GM12872 (cell line): ENCODE data around the gene WBP1L.

ENCODE experiments used
- TF ChIP-seq, protein P1 (sequence below): IDR thresholded peaks from 3 replicates; pipeline ENCODE4 v1.5.1; 2011; ENCODE audit warnings: low read depth, mild to moderate bottlenecking, low read length, moderate library complexity; ENCODE audit not compliant: insufficient read depth

The WBP1L gene

DNA sequence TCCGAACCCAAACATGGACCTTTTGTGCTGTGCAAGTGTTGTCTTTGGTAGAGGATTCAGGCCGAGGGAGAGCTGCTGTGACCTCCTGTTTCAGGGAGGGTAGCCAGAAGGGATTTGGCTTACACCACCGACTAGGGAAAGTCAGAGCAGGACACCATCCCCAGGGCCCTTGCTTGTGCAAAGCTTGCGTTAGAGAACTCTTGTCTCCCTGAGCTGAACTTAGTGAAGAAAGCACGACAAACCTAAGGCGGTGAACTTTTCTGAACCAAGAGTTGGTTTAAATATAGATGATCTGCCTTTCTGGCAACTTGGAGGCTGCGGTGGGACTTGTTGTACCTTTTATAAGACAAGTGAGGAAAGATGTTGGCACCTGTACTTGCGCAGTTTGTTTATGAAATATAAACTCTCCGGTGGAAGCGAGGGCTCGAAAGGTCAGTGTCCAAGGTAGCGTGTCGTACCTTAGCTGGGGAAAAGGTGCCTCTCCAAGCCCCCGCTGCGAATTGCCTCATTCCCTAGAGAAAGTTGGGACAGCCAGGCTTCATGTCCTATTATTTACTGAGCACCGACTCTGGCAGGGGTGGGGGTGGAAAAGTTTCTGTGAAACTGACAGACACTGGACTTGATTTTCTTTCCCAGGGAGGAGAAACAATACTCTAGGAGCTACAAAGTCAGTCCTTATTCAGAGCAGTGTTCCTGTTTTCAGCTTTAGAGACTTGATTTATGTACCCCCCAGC lies 31.6 kb downstream of the WBP1L start:
- TF ChIP-seq, protein P1, sequence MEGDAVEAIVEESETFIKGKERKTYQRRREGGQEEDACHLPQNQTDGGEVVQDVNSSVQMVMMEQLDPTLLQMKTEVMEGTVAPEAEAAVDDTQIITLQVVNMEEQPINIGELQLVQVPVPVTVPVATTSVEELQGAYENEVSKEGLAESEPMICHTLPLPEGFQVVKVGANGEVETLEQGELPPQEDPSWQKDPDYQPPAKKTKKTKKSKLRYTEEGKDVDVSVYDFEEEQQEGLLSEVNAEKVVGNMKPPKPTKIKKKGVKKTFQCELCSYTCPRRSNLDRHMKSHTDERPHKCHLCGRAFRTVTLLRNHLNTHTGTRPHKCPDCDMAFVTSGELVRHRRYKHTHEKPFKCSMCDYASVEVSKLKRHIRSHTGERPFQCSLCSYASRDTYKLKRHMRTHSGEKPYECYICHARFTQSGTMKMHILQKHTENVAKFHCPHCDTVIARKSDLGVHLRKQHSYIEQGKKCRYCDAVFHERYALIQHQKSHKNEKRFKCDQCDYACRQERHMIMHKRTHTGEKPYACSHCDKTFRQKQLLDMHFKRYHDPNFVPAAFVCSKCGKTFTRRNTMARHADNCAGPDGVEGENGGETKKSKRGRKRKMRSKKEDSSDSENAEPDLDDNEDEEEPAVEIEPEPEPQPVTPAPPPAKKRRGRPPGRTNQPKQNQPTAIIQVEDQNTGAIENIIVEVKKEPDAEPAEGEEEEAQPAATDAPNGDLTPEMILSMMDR: no peak

DNA sequence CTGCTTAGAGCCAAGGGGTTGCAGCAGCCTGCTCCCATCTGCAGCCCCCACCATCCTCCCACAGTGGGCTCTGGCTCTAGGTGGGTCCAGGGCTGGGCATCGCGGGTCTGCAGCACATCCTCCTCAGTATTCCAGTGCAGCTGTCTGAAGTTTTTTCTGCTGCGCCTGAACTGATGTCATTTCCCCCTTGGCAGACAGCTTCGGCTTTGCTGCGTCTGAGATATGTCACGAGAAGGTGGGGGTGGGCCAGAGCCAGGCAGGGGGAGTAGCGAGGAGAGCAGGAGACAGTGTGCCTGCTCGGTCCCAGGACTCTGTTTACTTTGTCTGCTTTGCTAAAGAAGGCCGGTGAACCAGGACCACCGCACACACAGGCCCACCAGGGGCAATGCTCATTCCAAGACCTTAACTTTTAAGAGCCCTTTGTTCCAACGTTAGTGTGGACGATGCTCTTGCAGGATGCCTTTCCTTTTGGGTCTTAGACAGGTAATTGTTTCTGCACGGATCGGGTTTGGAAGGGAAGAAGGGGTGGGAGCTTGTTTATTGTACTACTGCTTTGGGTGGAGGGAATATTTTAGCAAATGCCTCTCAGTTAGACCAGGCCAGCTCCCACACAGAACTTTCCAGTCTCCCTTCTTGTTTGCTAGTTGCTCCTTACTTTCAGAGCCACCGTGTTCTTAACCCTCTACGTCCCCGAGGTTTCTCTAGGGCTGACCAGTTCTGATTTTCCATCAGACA lies 32.4 kb downstream of the WBP1L start:
- TF ChIP-seq, protein P1: no peak

DNA sequence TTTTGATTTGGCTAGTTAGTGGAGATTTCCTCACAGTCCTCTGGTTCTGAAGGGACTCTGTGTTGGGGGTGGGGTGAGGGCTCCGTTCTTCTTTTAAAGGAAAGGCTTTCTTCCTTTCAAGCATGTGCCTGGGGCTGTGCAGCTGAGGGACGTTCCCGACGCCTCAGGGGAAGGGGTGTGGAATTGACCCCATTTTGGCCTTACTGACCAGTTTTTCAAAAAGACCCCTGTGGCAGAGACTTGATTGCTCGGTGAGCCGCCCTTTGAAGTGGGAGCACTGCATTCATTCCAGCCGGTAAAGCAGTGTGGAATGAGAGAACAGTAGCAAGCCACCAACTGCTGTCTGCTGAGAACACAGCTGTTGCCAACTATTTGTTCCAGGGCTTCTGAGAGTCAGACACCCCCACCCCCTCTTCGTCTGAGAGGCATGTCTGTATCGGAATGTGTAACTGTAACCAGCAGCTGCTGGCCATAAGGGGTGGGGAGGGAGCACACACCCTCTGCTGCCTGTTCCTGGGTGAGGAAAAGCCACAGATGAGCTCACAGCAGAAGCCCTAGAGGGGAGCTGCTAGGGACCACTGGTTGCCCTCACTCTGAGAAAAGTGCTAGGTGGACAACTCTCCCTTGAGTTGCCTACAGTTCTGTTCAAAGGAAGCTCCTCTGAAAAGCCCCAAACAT lies 33.2 kb downstream of the WBP1L start:
- TF ChIP-seq, protein P1: no peak

DNA sequence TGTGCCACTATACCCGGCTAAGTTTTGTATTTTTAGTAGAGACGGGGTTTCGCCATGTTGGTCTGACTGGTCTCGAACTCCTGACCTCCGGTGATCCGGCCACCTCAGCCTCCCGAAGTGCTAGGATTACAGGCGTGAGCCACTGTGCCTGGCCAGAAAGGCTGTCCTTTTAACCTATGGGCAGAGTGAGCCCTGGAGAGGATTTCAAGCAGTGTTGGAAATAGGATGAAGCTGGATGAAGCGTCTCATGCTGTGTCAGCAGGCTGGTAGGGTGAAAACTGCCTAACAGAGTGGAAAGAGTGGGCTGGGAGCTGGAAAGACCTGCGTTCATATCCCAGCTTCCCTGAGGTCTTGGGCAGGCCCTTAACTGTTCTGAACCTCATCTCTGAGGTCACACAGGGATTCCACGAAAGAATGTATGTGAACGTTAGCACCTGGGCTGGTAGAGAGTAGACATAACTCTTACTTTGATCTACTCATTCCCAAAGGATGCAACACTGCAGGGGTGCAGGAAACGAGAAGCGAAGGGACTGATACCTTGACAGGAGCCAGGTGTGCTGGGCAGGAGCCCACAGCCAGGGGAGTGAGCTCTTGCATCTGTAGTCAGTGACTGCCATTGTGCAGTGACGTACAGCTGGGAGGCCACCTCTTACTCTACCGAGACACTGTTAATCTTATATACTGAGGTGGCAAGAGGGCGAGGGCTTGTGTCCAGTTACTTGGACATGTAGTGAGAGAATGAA lies 34.1 kb downstream of the WBP1L start:
- TF ChIP-seq, protein P1: no peak

DNA sequence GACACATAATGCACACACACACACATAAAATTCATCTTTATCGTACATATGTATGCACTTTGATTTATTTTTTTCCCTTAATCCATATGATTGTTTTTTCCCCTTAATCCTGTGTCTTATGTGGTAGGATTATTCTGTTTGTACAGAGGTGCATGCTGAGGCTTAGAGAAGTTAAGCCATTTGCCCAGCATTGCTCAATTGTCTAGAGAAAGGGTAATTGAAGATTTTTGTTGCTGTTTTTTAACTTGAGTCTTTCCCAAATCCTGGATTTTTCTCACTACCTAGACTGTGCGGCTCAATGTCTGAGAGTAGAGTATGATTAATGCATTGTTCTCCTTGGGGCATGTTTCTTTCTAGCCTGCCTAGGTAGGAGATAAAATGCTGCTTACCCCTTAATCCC lies 35.0 kb downstream of the WBP1L start:
- TF ChIP-seq, protein P1: no peak

DNA sequence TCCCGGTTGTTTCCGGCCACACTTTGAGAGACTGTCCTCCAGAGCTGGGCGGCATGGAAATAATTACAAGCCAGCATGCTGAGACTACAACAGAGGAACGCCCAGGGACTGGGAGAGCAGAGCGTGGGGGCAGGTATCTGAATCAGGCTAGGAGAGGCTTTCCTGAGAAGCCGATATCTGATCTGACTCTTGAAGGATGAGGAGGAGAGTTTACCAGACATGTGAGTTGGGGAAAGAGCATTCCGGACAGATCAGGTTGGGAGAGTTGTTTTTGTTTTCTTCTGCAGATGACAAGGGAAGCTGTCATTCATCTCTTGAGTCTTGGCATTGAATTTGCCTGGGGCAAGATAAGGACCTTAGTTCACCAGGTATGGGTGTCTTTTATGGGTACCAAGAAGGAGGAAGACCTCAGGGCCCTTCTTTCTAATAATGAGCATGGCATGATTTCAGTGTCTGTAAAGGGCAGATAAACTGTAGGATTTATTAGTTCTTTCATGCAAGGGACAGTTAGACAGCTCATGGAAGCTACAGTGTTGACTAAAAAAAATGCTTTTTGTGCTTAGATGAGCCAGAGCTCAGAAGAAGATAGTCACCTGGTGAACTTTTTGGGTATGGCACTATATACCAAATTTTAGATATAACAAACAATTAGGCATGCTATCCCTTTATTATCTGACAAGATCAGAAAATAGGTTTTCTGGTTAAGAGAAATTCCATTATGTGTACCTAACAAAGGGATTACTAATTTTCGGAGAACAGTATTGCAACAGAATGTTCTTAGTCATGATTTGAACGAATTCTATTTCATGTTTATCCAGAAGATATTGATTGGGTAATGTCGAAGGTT lies 36.2 kb downstream of the WBP1L start:
- TF ChIP-seq, protein P1: no peak
